A673 (cell line): ENCODE results near the gene VPS13D.

Source experiments
- EZH2 ChIP-seq: fragments of 200-600 bp; sonication (generic); IDR thresholded peaks from 2 replicates; pipeline ENCODE4 v1.6.1; 2017; ENCODE audit warnings: borderline replicate concordance, low read depth, mild to moderate bottlenecking, mixed read lengths, antibody characterized with exemption, low read length; ENCODE audit not compliant: poor library complexity, severe bottlenecking
- TF ChIP-seq, protein P1 (sequence below): fragments of 300-800, 200-600 bp; sonication (generic); conservative IDR thresholded peaks from 2 replicates; pipeline ENCODE4 v1.5.1; 2017; ENCODE audit warnings: low read depth, mild to moderate bottlenecking, antibody characterized with exemption, low read length, moderate library complexity, mixed read lengths

DNA sequence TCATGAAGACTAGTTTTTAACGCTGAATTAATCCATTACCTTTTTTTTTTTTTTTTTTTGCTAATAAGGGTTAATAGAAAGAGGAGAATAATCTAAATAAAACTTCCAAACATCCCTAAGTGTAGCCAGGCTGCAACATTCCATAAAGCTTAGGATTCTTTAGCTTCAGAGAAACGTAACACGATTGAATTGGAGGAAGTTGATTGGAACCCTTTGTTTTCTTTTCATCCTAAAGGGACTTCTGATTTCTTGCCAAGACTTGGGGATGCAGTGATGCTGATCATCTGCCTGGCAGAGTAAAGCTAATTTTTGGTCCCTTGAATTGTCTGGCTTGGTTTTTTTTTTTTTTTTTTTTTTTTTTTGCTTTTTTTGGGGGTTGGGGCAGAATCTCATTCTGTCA, 142.9 kb downstream of the VPS13D start:
- TF ChIP-seq, protein P1, sequence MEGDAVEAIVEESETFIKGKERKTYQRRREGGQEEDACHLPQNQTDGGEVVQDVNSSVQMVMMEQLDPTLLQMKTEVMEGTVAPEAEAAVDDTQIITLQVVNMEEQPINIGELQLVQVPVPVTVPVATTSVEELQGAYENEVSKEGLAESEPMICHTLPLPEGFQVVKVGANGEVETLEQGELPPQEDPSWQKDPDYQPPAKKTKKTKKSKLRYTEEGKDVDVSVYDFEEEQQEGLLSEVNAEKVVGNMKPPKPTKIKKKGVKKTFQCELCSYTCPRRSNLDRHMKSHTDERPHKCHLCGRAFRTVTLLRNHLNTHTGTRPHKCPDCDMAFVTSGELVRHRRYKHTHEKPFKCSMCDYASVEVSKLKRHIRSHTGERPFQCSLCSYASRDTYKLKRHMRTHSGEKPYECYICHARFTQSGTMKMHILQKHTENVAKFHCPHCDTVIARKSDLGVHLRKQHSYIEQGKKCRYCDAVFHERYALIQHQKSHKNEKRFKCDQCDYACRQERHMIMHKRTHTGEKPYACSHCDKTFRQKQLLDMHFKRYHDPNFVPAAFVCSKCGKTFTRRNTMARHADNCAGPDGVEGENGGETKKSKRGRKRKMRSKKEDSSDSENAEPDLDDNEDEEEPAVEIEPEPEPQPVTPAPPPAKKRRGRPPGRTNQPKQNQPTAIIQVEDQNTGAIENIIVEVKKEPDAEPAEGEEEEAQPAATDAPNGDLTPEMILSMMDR = no peak
- no peak for TF ChIP-seq EZH2
